GM13976 (cell line): ENCODE results near the gene ACSL1.

Experiments
- DNase-seq: peaks from one replicate; pipeline ENCODE4 v3.0.0; 2012; ENCODE audit warnings: low spot score
- CTCF ChIP-seq: IDR thresholded peaks from 2 replicates; pipeline ENCODE4 v1.5.1; 2012; ENCODE audit warnings: borderline replicate concordance, mild to moderate bottlenecking; ENCODE audit not compliant: insufficient read depth; ENCODE audit errors: extremely low read depth, missing control alignments, control extremely low read depth
- in situ Hi-C: fragments of 300-500 bp; cut with MboI; formaldehyde crosslinking; loops from one replicate; pipeline ENCODE4 v1.12.0; 2022; ENCODE audit warnings: low sequenced_read_pairs, mixed read lengths, inconsistent platforms; ENCODE audit not compliant: unreplicated experiment

The ACSL1 gene

GRCh38 chr4:184805462-184806228 lies 20.1 kb downstream of the ACSL1 start:
- in situ Hi-C loops, result no loop called here
- TF ChIP-seq CTCF, result no peak
- DNase-seq, result no peak

GRCh38 chr4:184804621-184805020 lies 21.1 kb downstream of the ACSL1 start:
- in situ Hi-C loops, result no loop called here
- TF ChIP-seq CTCF, result no peak
- no peak for DNase-seq

- no peak for TF ChIP-seq CTCF
- DNase-seq, result no peak
- in situ Hi-C loops, result no loop called here
Measured at GRCh38 chr4:184803874-184804273, 21.9 kb downstream of the ACSL1 start.

GRCh38 chr4:184803133-184803532 lies 22.6 kb downstream of the ACSL1 start:
- in situ Hi-C loops, result no loop called here
- no peak for TF ChIP-seq CTCF

GRCh38 chr4:184802697-184803015 lies 23.1 kb downstream of the ACSL1 start:
- TF ChIP-seq CTCF, result no peak
- in situ Hi-C loops, result no loop called here

More at GRCh38 chr4:184803133-184803532, 22.6 kb downstream of the ACSL1 start:
- no peak for DNase-seq

GRCh38 chr4:184801781-184802696 lies 23.7 kb downstream of the ACSL1 start:
- DNase-seq, result no peak
- in situ Hi-C loops, result no loop called here
- TF ChIP-seq CTCF, result no peak

More at GRCh38 chr4:184802697-184803015, 23.1 kb downstream of the ACSL1 start:
- no peak for DNase-seq
